Ectodermal cell (in vitro differentiated cells): ENCODE results near the gene TLR9.

Experiments used
- H3K27ac ChIP-seq: 2 replicates; pipeline ENCODE4 v1.7.0; 2013; ENCODE audit warnings: mild to moderate bottlenecking, low read depth, low read length; ENCODE audit not compliant: insufficient read depth, poor library complexity, severe bottlenecking
- H3K27me3 ChIP-seq: 2 replicates; pipeline ENCODE4 v1.7.0; 2013; ENCODE audit warnings: mild to moderate bottlenecking, low read length; ENCODE audit not compliant: insufficient read depth, control insufficient read depth, poor library complexity, severe bottlenecking
- H3K36me3 ChIP-seq: one replicate; pipeline ENCODE4 v1.7.0; 2013; ENCODE audit warnings: low read length; ENCODE audit not compliant: control insufficient read depth, insufficient read depth
- H3K4me1 ChIP-seq: one replicate; pipeline ENCODE4 v1.7.0; 2013; ENCODE audit warnings: low read length; ENCODE audit not compliant: control insufficient read depth, insufficient read depth
- H3K4me3 ChIP-seq: 2 replicates; pipeline ENCODE4 v1.7.0; 2013; ENCODE audit warnings: low read depth, low read length, control low read depth; ENCODE audit not compliant: insufficient read depth
- H3K9me3 ChIP-seq: 2 replicates; pipeline ENCODE4 v1.7.0; 2013; ENCODE audit warnings: mild to moderate bottlenecking, low read length, moderate library complexity; ENCODE audit not compliant: control insufficient read depth
- WGBS, 2 experiments: methylation state at CpG; one replicate each; pipeline ENCODE4 v1.1.7; 2013; ENCODE audit warnings: missing lambda C conversion rate in 2 of 2; 5-methylcytosine and 5-hydroxymethylcytosine counted together

TLR9 gene

DNA sequence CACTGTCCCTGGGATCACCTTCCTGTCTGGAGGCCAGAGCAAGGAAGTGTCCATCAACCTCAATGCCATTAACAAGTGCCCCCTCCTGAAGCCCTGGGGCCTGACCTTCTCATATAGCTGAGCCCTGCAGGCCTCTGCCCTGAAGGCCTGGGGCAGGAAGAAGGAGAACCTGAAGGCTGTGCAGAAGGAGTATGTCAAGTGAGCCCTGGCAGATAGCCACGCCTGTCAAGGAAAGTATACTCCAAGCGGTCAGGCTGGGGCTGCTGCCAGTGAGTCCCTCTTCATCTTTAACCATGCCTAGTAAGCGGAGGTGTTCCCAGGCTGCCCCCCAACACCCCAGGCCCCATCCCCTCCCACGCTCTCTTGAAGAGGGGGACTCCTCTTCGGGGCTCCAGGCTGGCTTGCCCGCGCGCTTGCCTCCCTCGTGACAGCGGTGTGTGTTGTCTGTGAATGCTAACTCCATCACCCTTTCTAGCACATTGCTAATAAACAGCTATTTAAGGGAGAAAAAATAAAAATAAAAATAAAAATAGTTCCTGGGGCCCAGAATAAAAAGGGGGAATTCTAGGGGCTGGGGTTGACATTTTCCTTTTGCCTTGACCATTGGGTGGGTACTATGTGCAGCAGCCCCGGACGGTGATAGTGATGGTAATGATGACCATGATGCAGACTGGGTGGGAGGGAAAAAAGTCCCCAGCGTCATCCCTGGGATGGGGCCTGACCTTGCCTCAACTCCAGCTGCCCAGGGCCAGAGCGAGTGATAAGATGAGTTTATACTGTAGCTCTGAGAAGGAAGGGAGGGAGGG is 30.8 kb downstream of the TLR9 start:
- H3K4me1 ChIP-seq, result peaks cover 21% of the 10 kb centered on the region
- H3K27me3 ChIP-seq, result no peaks in the 10 kb centered on the region
- H3K27ac ChIP-seq, result no peak overlapping the region
- H3K36me3 ChIP-seq, result no peaks in the 10 kb centered on the region
- WGBS, 2 experiments, result 88 to 91% methylated on average over 14 of the region's 14 CpGs
- H3K9me3 ChIP-seq, result no peaks in the 10 kb centered on the region
- H3K4me3 ChIP-seq, result no peak overlapping the region

DNA sequence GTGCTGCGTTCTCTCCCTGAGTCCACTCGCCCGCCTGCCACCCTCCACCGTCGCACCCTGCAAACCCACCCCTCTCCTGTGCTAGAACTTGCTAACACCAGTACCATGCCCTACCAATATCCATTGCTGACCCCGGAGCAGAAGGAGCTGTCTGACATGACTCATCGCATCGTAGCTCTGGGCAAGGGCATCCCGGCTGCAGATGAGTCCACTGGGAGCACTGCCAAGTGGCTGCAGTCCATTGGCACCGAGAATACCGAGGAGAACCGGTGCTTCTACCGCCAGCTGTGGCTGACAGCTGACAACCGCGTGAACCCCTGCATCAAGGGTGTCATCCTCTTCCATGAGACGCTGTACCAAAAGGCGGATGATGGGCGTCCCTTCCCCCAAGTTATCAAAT is 32.4 kb downstream of the TLR9 start:
- no peak overlapping the region for H3K4me3 ChIP-seq
- no peaks in the 10 kb centered on the region for H3K36me3 ChIP-seq
- H3K27me3 ChIP-seq, result no peaks in the 10 kb centered on the region
- no peak overlapping the region for H3K27ac ChIP-seq
- 93% methylated on average over 18 of the region's 18 CpGs for WGBS, 2 experiments
- H3K4me1 ChIP-seq, result peaks cover 13% of the 10 kb centered on the region
- H3K9me3 ChIP-seq, result no peaks in the 10 kb centered on the region

DNA sequence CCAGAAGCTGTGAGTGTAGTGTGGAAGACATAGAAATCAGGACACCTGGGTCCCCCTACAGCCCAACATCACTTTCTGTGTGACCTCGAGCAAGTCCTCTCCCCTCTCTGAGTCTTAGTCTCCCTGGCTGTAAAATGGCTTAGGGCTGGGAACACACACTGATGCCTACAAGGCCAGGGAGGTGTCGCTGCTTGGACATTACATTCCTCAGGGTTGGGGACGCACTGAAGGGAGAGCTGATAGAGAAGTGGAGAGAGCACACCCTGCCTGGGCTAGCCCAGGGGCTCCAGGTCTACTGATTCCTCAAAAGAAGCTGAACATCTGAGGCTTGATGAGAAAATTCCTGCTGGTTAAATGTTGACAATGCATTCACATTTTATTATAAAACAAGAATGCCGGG is 33.8 kb downstream of the TLR9 start:
- WGBS, 2 experiments, result 90 to 94% methylated on average over 4 of the region's 4 CpGs
- H3K27me3 ChIP-seq, result no peaks in the 10 kb centered on the region

DNA sequence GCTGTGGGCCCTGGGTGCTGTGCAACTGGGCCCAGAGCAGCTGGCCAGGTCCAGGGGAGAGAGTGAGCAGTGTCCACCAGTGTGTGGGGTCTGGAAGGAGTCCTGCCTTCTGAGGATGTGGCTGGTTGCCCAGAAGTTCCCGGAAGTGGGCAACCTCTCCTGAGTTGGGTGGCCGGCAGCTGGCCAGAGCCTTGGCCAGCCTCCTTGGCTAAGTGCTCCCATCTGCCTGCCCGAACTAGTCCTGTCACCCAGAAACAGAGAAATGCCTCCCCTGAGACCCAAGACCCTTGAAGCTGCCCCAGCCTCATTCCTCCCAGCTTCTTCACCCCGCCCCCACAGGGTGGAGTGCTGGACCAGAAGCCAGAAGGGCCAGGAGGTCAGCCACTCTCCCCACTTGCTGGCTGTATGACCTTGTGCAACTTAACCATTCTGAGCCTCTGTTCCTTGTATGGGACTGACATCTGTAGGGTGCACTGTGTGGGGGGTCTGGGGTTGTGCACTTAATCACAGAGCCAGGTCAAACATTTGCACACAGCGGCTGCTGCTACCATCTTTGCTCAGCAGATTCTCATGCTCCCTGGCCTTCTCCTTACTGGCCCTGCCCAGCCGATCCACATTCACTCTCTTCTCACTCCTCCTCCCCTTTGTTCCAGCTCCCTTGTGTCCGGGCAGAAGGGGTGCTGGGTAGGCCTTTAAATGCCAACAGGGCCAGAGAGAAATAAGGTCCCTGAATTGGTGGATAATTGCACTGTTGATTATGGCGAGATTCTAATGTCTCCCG is 35.0 kb downstream of the TLR9 start:
- Histone ChIP-seq H3K4me1 (peaks cover 5% of the 10 kb centered on the region), H3K4me3 (no peak overlapping the region), H3K36me3 (no peaks in the 10 kb centered on the region), H3K27ac (no peak overlapping the region), H3K9me3 (no peaks in the 10 kb centered on the region), H3K27me3 (no peaks in the 10 kb centered on the region)
- 88 to 90% methylated on average over 8 to 9 of the region's 9 CpGs for WGBS, 2 experiments

More for the DNA sequence above, 33.8 kb downstream of the TLR9 start:
- Histone ChIP-seq H3K9me3 (no peaks in the 10 kb centered on the region), H3K36me3 (no peaks in the 10 kb centered on the region), H3K27ac (no peak overlapping the region), H3K4me3 (no peak overlapping the region), H3K4me1 (peaks cover 5% of the 10 kb centered on the region)

DNA sequence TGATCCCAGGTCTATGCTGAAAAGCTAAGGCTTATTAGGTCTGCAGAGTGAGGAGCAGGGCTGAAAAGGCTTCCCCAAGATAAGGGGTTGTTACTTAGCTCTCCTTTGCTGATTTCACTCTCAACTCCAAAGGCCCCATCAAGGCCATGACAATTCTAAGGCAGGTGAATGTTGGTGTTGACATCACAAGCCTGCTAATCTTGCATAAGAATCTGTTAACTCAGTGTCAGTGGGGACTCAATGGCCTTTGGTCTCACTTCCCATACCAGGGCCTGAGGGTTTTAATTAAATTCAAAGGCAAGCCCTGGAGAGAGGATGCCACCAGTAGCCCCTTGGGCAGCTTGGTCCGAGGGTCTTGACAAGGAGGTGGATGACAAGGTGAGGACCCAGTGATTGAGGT is 36.9 kb downstream of the TLR9 start:
- H3K4me1 ChIP-seq, result peaks cover 5% of the 10 kb centered on the region
- no peak overlapping the region for H3K4me3 ChIP-seq
- no peaks in the 10 kb centered on the region for H3K9me3 ChIP-seq
- H3K27ac ChIP-seq, result no peak overlapping the region
- 77 to 94% methylated on average over 1 of the region's 1 CpG for WGBS, 2 experiments
- no peaks in the 10 kb centered on the region for H3K36me3 ChIP-seq
- no peaks in the 10 kb centered on the region for H3K27me3 ChIP-seq

DNA sequence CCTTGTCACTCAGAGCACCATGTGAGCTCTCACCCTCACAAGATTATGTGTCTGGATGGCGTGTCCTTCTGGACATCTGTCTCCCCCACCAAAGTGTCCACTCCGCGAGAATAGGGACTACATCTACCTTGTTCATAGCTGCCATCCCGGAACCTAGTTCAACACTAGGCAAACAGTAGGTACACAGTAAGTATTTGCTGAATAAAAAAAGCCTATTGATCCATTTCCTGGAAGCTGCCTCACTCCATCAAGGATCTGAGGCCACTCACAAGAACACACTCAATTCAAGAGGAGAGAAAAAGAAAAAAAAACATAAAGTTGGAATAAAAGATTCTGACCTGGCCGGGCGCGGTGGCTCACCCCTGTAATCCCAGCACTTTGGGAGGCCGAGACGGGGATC is 38.7 kb downstream of the TLR9 start:
- Histone ChIP-seq H3K4me1 (peaks cover 5% of the 10 kb centered on the region), H3K36me3 (no peaks in the 10 kb centered on the region), H3K4me3 (no peak overlapping the region), H3K9me3 (no peaks in the 10 kb centered on the region), H3K27me3 (no peaks in the 10 kb centered on the region), H3K27ac (no peak overlapping the region)
- whole genome bisulfite sequencing, 2 experiments, result 91 to 96% methylated on average over 9 of the region's 9 CpGs

DNA sequence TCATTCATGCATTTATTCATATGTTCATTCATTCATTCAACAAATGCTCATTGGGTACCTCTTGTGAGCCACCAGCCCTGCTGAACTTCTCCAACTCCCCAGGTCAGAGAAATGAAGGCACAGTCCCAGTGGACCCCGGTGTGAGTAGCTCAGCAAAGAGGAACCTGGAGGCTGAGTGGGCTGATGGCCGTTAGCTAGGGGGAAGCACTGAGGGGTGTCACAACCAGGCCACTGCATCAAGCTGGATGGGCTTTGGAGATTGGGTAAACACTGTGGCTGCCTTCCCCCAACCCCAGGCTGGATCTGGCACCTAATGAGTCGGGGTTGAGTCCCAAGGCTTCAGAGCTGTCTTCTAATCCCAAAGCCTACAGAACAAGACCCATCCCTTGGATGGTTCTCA is 39.6 kb downstream of the TLR9 start:
- H3K36me3 ChIP-seq, result no peaks in the 10 kb centered on the region
- no peak overlapping the region for H3K27ac ChIP-seq
- H3K27me3 ChIP-seq, result no peaks in the 10 kb centered on the region
- H3K9me3 ChIP-seq, result no peaks in the 10 kb centered on the region
- H3K4me1 ChIP-seq, result peaks cover 4% of the 10 kb centered on the region
- WGBS, 2 experiments, result 90 to 92% methylated on average over 3 of the region's 3 CpGs
- no peak overlapping the region for H3K4me3 ChIP-seq

DNA sequence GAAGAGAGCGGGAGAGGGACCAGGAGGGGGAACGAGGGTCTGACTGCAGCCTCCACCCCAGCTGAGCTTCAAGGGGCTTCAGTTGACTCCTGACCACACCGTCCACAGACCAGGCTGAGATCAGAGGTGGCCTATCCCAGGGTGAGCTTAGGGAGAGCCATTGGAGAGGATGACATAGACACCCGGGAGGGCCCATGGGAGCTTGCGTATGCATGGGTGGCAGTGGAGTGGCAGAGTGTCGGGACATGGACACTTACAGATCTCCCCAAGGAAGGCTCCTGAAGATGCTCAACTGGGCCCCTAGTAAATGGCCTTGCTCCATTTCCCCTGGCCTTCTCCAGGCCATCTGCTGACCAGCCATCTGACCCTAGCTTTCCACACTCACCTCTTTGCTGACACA is 40.1 kb downstream of the TLR9 start:
- H3K27me3 ChIP-seq, result no peaks in the 10 kb centered on the region
- no peaks in the 10 kb centered on the region for H3K9me3 ChIP-seq
- no peaks in the 10 kb centered on the region for H3K36me3 ChIP-seq
- no peaks in the 10 kb centered on the region for H3K4me1 ChIP-seq
- WGBS, 2 experiments, result 94 to 96% methylated on average over 6 of the region's 6 CpGs
- H3K27ac ChIP-seq, result no peak overlapping the region
- no peak overlapping the region for H3K4me3 ChIP-seq

DNA sequence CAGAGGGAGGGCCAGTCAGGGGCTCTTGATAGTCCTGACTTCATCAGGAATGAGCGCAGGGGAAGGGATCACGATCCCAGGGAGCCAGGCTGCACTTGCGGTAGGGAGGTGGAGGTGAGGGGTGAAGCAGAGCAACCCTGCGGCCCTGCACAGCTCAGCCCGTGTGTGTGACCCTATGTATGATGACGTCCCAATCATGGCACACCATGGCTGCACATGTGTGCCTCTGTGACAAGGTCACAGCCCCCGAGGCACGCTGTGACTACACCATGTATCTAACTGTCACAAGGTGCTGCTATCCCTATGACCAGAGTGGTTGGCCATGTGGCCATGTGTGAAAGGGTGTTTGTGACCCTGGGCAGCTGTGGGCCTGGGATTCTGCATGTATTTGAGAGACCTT is 40.8 kb downstream of the TLR9 start:
- no peaks in the 10 kb centered on the region for H3K9me3 ChIP-seq
- H3K4me3 ChIP-seq, result no peak overlapping the region
- H3K27ac ChIP-seq, result no peak overlapping the region
- no peaks in the 10 kb centered on the region for H3K4me1 ChIP-seq
- no peaks in the 10 kb centered on the region for H3K36me3 ChIP-seq
- H3K27me3 ChIP-seq, result no peaks in the 10 kb centered on the region
- 91 to 94% methylated on average over 8 of the region's 8 CpGs for WGBS, 2 experiments

DNA sequence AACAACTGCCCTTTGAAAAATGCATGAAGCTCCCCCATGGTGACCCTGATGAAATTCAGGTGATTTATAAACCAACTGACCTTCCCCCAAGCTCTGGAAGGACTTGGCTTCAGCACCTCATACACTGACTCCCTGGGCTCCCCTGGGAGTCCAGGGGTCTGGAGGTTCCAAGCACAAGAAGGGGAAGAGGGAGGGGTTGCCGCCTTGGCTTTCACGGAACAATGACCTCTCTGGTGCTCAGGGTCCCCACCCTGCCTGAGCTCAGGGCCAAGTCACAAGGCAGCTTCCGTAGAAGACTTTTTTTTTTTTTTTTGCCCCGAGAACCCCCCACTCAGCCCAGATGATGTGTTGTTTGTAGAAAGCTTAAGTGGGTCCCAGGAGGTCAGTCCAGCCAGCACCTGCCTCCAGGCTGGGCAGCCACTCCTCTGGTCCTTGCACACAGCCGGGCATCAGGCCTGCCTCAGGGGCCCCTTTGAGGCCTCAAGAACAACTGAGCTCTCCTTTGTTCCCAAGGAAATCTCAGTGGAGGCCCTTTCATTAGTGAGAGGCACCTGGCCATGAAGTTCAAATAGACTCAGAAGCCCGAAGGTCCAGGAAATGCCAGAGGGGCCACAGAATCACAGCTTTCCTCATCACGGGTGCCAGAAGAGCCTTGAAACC is 41.5 kb downstream of the TLR9 start:
- Histone ChIP-seq H3K4me3 (no peak overlapping the region), H3K27me3 (no peaks in the 10 kb centered on the region), H3K4me1 (no peaks in the 10 kb centered on the region), H3K36me3 (no peaks in the 10 kb centered on the region), H3K27ac (no peak overlapping the region), H3K9me3 (no peaks in the 10 kb centered on the region)
- 86 to 94% methylated on average over 6 to 7 of the region's 7 CpGs for WGBS, 2 experiments
